GM18951 (cell line): ENCODE measurements around the gene RPL27.
"Not testable (repeated sequence)": the region's sequence is repeated elsewhere in the genome, so short reads cannot be mapped to it uniquely, and the experiment has no call there.

Experiments
- POLR2A ChIP-seq: IDR thresholded peaks from 4 replicates; pipeline ENCODE4 v1.6.1; 2011; ENCODE audit warnings: mild to moderate bottlenecking; ENCODE audit not compliant: insufficient read length, insufficient read depth; ENCODE audit errors: extremely low read depth
- in situ Hi-C: fragments of 300-500 bp; cut with MboI; formaldehyde crosslinking; loops from one replicate; pipeline ENCODE4 v1.12.0; 2022; ENCODE audit warnings: low sequenced_read_pairs, mixed read lengths, inconsistent platforms; ENCODE audit not compliant: unreplicated experiment

Gene RPL27

DNA sequence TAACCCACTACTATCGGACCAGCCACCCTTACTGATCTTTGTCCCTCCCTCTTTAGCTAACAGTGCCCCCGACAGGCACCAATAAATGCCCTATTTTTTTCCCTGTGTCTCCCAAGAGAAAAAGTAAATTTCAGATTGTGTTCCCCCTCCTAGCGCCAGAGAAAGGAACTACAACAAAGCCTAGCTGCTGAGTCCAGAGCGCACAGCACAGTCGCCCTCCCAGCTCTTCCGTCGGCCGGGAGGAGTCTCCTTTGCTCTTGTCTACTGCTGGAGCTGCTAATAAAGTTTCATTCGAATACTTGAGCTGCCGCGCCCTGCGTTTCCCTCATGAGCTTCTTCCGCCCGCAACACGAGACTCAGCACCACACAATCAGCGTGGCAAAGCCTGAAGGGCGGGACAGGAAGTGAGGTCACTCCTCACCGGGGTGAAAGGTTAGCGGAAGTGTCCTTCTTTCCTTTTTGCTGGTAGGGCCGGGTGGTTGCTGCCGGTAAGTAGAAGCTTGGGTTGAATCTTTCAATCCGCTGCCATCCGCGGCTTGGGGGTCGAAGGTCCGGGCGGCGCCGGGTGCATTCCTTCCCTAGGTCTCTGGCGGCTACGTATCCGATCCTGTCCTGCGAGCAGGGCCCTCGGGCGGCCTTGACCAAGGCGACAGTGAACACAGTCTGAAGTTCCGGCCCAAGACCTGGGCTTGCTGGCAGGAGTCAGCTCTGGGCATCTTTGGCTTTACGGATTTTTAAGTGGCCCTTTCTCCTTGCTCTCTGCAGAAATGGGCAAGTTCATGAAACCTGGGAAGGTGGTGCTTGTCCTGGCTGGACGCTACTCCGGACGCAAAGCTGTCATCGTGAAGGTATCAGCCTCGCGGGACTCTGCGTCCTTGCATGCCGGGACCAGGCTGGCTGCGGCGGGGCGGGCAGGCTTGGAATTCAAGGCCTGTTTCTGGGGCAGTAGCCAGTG, at the start of gene RPL27:
RPL27 (plus strand) TSS at position 436 of the 955 bp plus-strand sequence; CDS start at position 768, 332 bp downstream.
- in situ Hi-C loops: no loop called here
- peak; percentile 91 for TF ChIP-seq POLR2A

DNA sequence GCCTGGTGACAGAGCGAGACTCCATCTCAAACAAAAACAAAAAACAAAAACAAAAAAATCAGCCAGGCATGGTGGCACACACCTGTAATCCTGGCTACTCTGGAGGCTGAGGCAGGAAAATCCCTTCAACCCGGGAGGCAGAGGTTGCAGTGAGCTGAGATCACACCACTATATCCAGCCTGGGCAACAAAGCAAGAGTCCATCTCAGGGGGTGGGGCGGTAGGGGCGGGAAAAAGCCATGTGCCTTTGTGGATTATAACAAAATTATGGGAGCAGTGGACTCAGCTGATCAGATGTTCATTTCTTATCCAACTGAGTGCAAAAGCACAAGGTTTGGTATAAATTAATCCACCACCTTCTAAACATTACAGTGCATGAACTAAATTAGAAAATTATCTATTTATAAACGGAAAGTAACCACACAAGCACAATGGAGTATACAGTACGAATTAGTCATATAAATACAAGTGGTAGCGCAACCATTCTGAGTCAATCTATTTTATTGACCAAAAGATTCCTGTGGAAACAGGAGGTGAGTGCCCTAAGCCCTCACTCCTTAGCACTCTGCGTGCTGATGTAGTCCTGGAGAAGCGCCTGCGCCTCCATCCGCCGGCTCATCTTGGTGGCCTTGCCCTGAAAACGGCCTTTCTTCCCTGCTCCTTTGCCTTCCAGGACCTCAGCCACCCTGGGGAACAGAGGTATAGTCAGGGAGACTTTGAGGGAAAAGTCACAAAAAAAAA, 48.0 kb upstream of the RPL27 start:
- in situ Hi-C loops: no loop called here
- TF ChIP-seq POLR2A: no peak

DNA sequence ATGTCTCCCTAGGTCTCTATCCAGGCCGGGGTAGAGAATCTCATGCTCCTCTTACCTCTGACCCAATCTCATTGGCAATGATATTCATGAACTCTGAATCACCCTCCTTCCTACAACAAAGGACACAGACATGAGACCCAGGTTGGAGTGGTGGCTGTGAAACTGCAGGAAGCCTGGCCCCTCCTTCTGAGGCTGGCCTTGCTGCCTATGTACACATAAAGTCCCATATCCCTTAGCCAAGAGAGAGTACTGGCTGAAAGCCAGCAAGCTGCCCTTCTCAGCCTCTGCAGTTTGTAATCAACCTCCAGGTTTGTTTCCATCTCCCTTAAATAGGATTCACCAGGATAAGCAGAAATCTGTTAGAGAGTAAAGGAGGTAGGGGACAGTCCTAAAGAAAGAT, 44.5 kb upstream of the RPL27 start:
- in situ Hi-C loops: no loop called here
- no peak for TF ChIP-seq POLR2A

DNA sequence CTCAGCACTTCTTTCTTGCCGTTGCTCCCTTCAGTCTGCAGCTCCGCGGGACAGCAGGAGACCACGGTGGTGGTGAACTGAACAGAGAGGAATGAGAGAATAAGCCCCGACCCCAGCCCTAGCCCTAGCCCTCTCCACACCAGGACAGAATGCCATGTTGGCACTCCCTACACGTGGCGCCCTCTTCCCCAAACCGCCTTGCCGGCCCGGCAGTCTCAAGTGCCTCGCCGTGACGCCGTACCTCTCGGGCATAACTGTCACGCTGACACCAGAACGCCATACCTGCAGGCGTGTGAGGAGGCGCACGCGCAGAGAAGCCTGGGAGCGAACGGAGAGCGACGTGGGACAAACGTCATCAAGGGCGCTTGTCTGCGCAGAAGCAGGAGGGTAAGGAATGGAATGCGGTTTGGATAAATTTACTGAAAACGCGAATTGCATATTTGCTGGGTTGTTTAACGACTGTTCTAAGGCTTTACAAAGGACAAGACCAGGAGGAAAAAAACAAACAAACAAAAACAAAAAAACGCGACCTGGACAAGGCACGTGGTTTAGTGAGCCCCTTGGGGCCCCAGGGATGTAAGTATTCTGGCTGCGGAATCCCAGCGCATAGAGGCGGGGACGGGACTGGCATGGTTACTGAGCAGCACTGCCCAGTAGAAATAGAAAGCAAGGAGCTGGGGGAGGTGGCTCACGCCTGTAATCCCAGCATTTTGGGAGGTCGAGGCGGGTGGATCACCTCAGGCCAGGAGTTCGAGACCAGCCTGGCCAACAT, 33.9 kb upstream of the RPL27 start, which contains the start of gene AARSD1:
AARSD1 (minus strand) TSS at position 294 of the 772 bp plus-strand sequence; CDS start at position 280, 14 bp downstream.
- in situ Hi-C loops: no loop called here

DNA sequence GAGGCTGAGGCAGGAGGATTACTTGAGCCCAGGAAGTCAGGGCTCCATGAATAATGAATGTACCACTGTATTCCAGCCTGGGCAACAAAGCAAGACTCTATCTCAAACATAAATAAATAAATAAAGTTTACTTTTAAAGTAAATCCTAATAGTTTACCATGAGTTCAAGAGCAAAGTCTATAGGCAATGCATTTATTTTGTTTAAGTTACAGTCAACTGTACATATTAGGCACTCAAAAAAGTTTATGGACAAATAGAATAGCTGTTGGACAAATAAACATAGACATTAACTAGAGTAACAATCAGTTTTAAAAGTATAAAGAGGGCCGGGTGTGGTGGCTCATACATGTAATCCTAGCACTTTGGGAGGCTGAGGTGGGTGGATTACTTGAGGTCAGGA, 30.3 kb upstream of the RPL27 start:
- TF ChIP-seq POLR2A: no peak
- in situ Hi-C loops: no loop called here

More for the DNA sequence above, 33.9 kb upstream of the RPL27 start, which contains the start of gene AARSD1:
- peak; percentile 93 for TF ChIP-seq POLR2A

DNA sequence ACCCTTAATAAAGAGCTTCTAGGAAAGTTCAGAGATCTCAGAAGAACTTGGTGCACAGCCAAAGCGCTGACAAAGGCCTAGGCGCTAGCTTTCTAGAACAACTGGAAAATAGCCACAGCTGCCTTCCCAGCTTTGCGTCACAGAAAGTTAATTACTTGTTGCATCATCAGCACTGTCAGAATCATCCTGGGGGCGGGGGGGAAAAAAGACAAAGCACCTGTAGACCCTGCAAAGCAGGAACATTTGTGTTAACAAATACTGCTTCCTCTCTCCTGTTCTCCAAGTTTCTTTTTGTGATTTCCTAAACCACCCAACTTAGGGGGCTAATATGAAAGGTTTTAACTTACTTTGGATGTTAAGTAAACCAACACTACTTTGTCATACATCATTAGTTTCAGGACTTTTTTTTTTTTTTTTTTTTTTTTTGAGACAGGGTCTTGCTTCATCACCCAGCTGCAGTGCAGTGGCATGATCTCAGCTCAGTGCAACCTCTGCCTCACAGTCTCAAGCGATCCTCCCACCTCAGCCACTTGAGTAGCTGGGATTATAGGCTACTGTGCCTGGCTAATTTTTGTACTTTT, 29.1 kb upstream of the RPL27 start:
- in situ Hi-C loops: no loop called here
- no peak for TF ChIP-seq POLR2A

DNA sequence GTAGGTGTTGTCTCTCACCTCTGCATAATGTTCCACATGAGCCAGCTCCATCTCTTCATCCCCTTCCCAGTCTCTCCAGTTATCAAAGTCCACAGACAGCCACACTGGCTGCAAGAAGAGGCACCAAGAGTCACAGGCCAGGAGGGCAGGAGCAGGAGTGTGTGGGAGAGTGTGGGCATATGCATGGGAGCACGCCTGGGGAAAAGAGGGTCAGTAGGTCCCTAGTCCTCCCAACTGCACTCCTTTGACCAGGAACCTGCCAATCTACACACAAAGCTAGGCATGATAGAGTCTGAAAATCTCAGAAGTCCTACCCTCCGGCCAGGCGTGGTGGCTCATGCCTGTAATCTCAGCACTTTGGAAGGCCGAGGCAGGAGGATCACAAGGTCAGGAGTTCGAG, 26.6 kb upstream of the RPL27 start:
- in situ Hi-C loops: no loop called here
- no peak for TF ChIP-seq POLR2A

DNA sequence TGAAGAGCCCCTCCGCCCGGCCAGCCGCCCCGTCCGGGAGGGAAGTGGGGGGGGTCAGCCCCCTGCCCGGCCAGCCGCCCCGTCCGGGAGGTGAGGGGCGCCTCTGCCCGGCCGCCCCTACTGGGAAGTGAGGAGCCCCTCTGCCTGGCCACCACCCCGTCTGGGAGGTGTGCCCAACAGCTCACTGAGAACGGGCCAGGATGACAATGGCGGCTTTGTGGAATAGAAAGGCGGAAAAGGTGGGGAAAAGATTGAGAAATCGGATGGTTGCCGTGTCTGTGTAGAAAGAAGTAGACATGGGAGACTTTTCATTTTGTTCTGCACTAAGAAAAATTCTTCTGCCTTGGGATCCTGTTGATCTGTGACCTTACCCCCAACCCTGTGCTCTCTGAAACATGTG, 24.9 kb upstream of the RPL27 start:
- in situ Hi-C loops: not testable (repeated sequence)

DNA sequence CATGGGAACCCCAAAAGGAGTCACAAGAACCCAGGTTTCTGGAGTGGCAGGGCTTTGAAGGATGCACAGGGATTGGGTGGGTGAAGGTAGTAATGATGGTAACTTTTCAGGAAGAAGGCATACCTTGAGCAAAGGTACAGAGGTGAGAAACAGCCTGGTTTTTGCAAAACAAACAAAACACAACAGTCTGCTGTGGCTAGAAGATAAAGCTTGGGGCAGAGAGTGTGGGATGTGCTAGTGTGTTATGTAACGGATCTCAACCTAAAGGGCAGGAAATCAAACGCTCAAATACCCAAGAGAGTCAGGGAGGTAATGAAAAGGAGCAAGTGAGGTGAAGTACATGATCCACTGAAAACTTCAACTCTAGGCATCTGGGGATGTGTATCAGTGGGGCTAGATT, 23.0 kb upstream of the RPL27 start:
- TF ChIP-seq POLR2A: no peak
- in situ Hi-C loops: no loop called here

DNA sequence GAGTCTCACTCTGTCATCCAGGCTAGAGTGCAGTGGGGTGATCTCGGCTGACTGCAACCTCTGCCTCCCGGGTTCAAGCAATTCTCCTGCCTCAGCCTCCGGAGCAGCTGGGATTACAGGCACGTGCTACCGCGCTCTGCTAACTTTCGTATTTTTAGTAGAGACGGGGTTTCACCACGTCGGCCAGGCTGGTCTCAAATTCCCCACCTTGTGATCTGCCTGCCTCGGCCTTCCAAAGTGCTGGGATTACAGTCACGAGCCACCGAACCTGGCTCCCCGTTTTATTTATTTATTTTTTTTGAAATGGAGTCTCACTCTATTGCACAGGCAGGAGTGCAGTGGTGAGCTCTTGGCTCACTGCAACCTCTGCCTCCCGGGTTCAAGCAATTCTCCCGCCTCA, 22.5 kb upstream of the RPL27 start:
- in situ Hi-C loops: not testable (repeated sequence)

DNA sequence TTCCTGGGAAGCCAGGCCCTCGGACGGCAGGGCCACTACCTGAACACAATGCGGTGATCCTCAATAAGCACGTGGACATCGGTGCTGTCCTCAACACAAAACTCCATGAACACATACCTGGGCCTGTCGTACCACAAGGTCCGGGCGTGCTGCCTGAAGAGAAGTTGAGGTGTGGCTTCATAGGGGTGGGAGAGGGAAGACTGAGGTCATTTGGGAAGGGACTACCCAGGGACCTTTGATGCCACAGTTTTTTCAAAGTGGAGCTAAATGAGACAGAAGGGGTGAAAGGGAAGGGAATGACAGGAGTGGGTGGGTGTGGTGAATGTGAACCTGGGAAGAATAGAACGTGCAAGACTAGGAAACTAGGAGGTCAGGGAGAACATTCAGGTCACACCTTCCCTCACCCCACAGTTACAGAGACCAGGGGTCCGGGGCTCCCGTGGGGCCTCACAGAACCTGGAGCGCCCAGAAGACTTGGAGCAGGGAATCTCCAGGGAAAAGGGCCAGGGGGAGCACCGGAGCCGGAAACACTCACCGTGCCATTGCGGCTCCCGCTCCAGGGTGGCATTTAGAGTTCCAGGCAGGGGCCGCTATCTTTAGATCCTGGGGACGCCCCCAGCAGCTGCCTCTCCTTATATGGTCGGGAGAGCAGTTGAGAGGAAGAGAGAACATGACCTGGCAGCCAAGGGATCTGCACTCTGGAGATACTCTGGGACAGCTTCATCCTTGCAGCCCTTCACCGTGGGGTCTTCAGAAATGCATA, 18.5 kb upstream of the RPL27 start, which contains the start of gene PTGES3L:
PTGES3L (minus strand) TSS at position 570 of the 763 bp plus-strand sequence; CDS start at position 543, 27 bp downstream.
- in situ Hi-C loops: no loop called here
- TF ChIP-seq POLR2A: no peak

DNA sequence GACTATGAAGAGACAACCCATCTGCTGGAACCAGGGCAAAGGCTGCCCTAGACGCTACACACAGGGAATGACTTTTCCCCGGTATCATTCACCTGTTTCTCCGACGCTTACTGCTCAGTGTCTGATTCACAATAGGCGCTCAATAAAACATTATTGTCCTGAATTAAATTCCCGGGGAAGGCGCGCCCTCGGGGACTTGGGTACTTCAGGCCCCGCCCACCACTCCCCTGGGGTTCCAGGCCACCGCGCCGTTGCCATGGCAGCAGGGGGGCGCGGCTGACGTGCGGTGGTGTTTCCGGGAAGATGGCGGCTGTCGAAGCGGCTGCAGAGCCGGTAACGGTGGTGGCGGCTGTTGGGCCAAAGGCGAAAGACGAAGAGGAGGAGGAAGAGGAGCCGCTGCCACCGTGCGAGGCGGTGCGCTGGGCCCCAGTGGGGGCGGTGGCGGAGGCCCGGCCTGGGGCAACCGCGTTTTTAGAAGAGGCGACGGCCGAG, 17.9 kb upstream of the RPL27 start, which contains the start of gene RUNDC1:
RUNDC1 (plus strand) TSS at position 292 of the 492 bp plus-strand sequence; CDS start at position 304, 12 bp downstream.
- TF ChIP-seq POLR2A: peak; percentile 74
- in situ Hi-C loops: no loop called here
